HCT116 (cell line): ENCODE measurements around the gene CNKSR3. TPM values are rescaled to one million over a fixed set of nuclear protein-coding genes. Genes with fewer than 3 reads are reported as not detected.

Experiments
- ATAC-seq: fragments of 200-7000 bp; cut with Tn5 transposase; 2 replicates; pipeline ENCODE4 v1.9.1; 2020; ENCODE audit warnings: mild to moderate bottlenecking, moderate library complexity
- BruUV-seq: library from RNA; stranded (reverse); fragments of 400-500 nt; replicated peaks from 2 replicates; lab custom pipeline; 2021; lab: Mats Ljungman, UMichigan
- CTCF ChIA-PET: fragments of 300-600 bp; sonication (Branson Sonifier 250); formaldehyde crosslinking; loops from one replicate; lab custom pipeline; 2021; ENCODE audit warnings: antibody characterized with exemption; lab: Charles Lee
- POLR2A ChIA-PET: fragments of 300-600, 350-600 bp; sonication (Branson Sonifier 250); formaldehyde crosslinking; loops from one replicate; lab custom pipeline; 2021; ENCODE audit warnings: antibody characterized with exemption; lab: Charles Lee
- RAD21 ChIA-PET, 2 experiments: fragments of 300-600 bp; sonication (Branson Sonifier 250); formaldehyde crosslinking; loops; one replicate each; lab custom pipeline; 2023; ENCODE audit warnings: low total read pairs in 2 of 2; ENCODE audit not compliant: uncharacterized antibody in 2 of 2, unreplicated experiment in 2 of 2, low non-redundant PET in 1 of 2; lab: Charles Lee
- DNase-seq: peaks from one replicate; pipeline ENCODE4 v3.0.0-alpha.2; 2010; ENCODE audit warnings: low read depth, low spot score
- H2AFZ ChIP-seq: fragments of 200-600 bp; shearing (Covaris generic), sonication (generic); 2 replicates; pipeline ENCODE4 v1.6.1; 2017; ENCODE audit warnings: low read depth, mixed run types, mixed read lengths, antibody characterized with exemption, low read length; ENCODE audit not compliant: poor library complexity, severe bottlenecking
- H3K27ac ChIP-seq: 2 replicates; pipeline ENCODE4 v1.5.1; 2012; ENCODE audit warnings: low read depth, low read length
- H3K27me3 ChIP-seq: fragments of 200-600 bp; sonication (generic); 2 replicates; pipeline ENCODE4 v1.6.1; 2016; ENCODE audit warnings: mixed run types, low read length, mixed read lengths; ENCODE audit not compliant: insufficient read depth
- H3K36me3 ChIP-seq, 2 experiments: fragments of 200-500 bp in 1 of 2; fragments of 200-600 bp in 1 of 2; sonication (Bioruptor generic) in 1 of 2; sonication (generic) in 1 of 2; 2 replicates each; pipeline versions ENCODE4 v1.5.1 to v1.6.1; 2014 to 2016; ENCODE audit warnings: low read length in 2 of 2, inconsistent platforms in 1 of 2, mixed read lengths in 1 of 2, mixed run types in 1 of 2; ENCODE audit not compliant: insufficient read depth in 2 of 2, control insufficient read depth in 1 of 2
- H3K4me1 ChIP-seq, 2 experiments: fragments of 200-600 bp in 1 of 2; sonication (generic) in 1 of 2; 2 replicates each; pipeline versions ENCODE4 v1.5.1 to v1.6.1; 2012 to 2017; ENCODE audit warnings: low read length in 2 of 2, inconsistent platforms in 1 of 2, mild to moderate bottlenecking in 1 of 2, mixed read lengths in 1 of 2, mixed run types in 1 of 2, moderate library complexity in 1 of 2; ENCODE audit not compliant: insufficient read depth in 2 of 2, control insufficient read depth in 1 of 2
- H3K4me2 ChIP-seq: fragments of 200-600 bp; sonication (generic); 2 replicates; pipeline ENCODE4 v1.6.1; 2017; ENCODE audit warnings: mixed run types, low read length, mixed read lengths
- H3K4me3 ChIP-seq, 2 experiments: fragments of 200-600 bp in 1 of 2; sonication (generic) in 1 of 2; replicated peaks in 1 of 2; 2 replicates each; pipeline ENCODE4 v1.5.1; 2011 to 2016; ENCODE audit warnings: low read length in 2 of 2, control low read depth in 1 of 2, low read depth in 1 of 2, mild to moderate bottlenecking in 1 of 2, mixed read lengths in 1 of 2, mixed run types in 1 of 2
- H3K79me2 ChIP-seq: fragments of 200-600 bp; sonication (generic); 2 replicates; pipeline ENCODE4 v1.6.1; 2017; ENCODE audit warnings: mild to moderate bottlenecking, mixed run types, low read length, moderate library complexity, mixed read lengths; ENCODE audit not compliant: insufficient read depth
- H3K9ac ChIP-seq: fragments of 200-600 bp; sonication (generic); 2 replicates; pipeline ENCODE4 v1.6.1; 2016; ENCODE audit warnings: low read length, mixed read lengths
- H3K9me2 ChIP-seq: fragments of 200-600 bp; sonication (generic), shearing (Covaris generic); 2 replicates; pipeline ENCODE4 v1.6.1; 2017; ENCODE audit warnings: mixed run types, mild to moderate bottlenecking, moderate library complexity; ENCODE audit not compliant: insufficient read depth
- H3K9me3 ChIP-seq, 2 experiments: fragments of 200-500 bp in 1 of 2; fragments of 200-600 bp in 1 of 2; sonication (Bioruptor generic) in 1 of 2; sonication (generic) in 1 of 2; 2 replicates each; pipeline ENCODE4 v1.6.1; 2014 to 2017; ENCODE audit warnings: low read length in 2 of 2, mixed read lengths in 2 of 2, inconsistent platforms in 1 of 2, low read depth in 1 of 2, mild to moderate bottlenecking in 1 of 2, mixed run types in 1 of 2, moderate library complexity in 1 of 2; ENCODE audit not compliant: control insufficient read depth in 1 of 2, insufficient read depth in 1 of 2
- H4K20me1 ChIP-seq: fragments of 200-600 bp; sonication (generic), shearing (Covaris generic); 2 replicates; pipeline ENCODE4 v1.6.1; 2017; ENCODE audit warnings: mixed run types, mild to moderate bottlenecking, moderate library complexity; ENCODE audit not compliant: insufficient read depth
- CBX3 ChIP-seq: IDR thresholded peaks from 2 replicates; pipeline ENCODE4 v1.6.1; 2012; ENCODE audit warnings: low read depth
- EGR1 ChIP-seq: IDR thresholded peaks from 2 replicates; pipeline ENCODE4 v1.6.1; 2012; ENCODE audit warnings: low read depth
- EZH2 ChIP-seq: fragments of 200-600 bp; sonication (generic); IDR thresholded peaks from 2 replicates; pipeline ENCODE4 v1.6.1; 2017; ENCODE audit warnings: antibody characterized with exemption, mixed run types
- FOSL1 ChIP-seq: IDR thresholded peaks from 2 replicates; pipeline ENCODE4 v1.6.1; 2012; ENCODE audit warnings: low read depth
- JUND ChIP-seq: IDR thresholded peaks from 2 replicates; pipeline ENCODE4 v1.6.1; 2012
- SIN3A ChIP-seq: IDR thresholded peaks from 2 replicates; pipeline ENCODE4 v1.6.1; 2012; ENCODE audit warnings: low read depth
- SP1 ChIP-seq: IDR thresholded peaks from 2 replicates; pipeline ENCODE4 v1.6.1; 2012; ENCODE audit warnings: low read depth
- YY1 ChIP-seq: IDR thresholded peaks from 2 replicates; pipeline ENCODE4 v1.6.1; 2011; ENCODE audit warnings: low read length, low read depth, moderate library complexity, mild to moderate bottlenecking; ENCODE audit not compliant: insufficient replicate concordance; ENCODE audit errors: extremely low read depth
- intact Hi-C: fragments of 100-400 bp; cut with micrococcal nuclease; formaldehyde crosslinking; loops from 2 replicates; pipeline ENCODE4 v1.10.0; 2022
- total RNA-seq: library from RNA; stranded (reverse); gene quantifications from one replicate; pipeline ENCODE4 v1.2.1, GENCODE V29; 2021; ENCODE audit not compliant: unreplicated experiment
- TF ChIP-seq, protein P1 (sequence below), 3 experiments: fragments of 200-600 bp in 1 of 3; sonication (generic) in 1 of 3; IDR thresholded peaks in 2 of 3; conservative IDR thresholded peaks in 1 of 3; 2 replicates each; pipeline ENCODE4 v1.5.1; 2012 to 2017; ENCODE audit warnings: low read depth in 2 of 3, low read length in 2 of 3, antibody characterized with exemption in 1 of 3, borderline replicate concordance in 1 of 3, control low read depth in 1 of 3, mild to moderate bottlenecking in 1 of 3, mixed read lengths in 1 of 3, mixed run types in 1 of 3, moderate library complexity in 1 of 3; ENCODE audit not compliant: insufficient read depth in 1 of 3

Gene CNKSR3
- total RNA-seq, 1 experiment from 2014 or later = 15.4 TPM

DNA sequence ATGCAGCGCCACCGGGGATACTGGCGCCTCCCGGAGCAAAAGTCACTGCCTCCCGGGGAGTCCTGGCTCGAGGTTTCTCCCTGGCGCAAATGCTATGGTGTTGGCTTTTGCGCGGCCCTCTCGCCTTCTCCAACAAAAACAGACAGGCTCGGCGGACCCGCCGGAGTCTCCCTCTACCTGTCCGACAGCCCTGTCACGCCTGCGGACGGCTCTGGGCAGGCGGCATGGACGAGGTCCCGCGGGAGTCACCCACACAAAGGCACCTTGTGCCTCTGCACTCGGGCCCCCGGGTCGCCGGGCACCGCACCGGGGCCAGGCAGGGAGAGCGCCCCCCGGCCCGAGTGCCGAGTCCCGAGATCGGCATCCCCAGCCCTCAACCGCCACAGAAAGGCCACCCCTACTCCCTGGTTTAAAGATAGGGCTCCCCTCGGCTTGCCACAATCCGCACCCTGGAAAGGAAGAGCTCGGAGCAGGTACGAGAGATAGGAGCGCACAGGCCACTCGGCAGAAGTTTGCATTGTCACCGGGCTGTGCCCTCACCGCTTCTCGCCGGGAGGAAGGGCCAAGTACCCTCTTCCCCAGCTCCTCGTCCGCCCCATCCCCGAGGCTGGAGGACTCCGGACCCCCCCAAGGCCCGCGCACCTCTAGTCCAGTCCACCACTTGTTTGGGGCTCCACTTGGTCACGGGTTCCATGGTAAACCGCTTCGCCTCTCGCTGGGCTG is 903 bp downstream of the CNKSR3 start:
- RAD21 ChIA-PET = interaction anchor here in 1 of 2 experiments (0.6 kb wide), 1 partner anchor 39 kb away, joined by 3 read pairs; no protein-coding TSS in a partner anchor
- H3K4me1 ChIP-seq = peaks cover 13 to 24% of the 10 kb centered on the region in 2 experiments
- H3K4me2 ChIP-seq = peak overlapping the region; percentile 88
- no peaks in the 10 kb centered on the region for H3K36me3 ChIP-seq
- no TSS peak for BruUV-seq
- H2AFZ ChIP-seq = peak overlapping the region; percentile 52
- H4K20me1 ChIP-seq = no peaks in the 10 kb centered on the region; the same call in 1 of the 2 replicates
- DNase-seq = no peak
- H3K9me3 ChIP-seq = no peaks in the 10 kb centered on the region
- TF ChIP-seq, protein P1, sequence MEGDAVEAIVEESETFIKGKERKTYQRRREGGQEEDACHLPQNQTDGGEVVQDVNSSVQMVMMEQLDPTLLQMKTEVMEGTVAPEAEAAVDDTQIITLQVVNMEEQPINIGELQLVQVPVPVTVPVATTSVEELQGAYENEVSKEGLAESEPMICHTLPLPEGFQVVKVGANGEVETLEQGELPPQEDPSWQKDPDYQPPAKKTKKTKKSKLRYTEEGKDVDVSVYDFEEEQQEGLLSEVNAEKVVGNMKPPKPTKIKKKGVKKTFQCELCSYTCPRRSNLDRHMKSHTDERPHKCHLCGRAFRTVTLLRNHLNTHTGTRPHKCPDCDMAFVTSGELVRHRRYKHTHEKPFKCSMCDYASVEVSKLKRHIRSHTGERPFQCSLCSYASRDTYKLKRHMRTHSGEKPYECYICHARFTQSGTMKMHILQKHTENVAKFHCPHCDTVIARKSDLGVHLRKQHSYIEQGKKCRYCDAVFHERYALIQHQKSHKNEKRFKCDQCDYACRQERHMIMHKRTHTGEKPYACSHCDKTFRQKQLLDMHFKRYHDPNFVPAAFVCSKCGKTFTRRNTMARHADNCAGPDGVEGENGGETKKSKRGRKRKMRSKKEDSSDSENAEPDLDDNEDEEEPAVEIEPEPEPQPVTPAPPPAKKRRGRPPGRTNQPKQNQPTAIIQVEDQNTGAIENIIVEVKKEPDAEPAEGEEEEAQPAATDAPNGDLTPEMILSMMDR (IDR thresholded peaks at IDR 0.05 in 2 of 3, conservative IDR thresholded peaks at IDR 0.05 in 1 of 3; ENCODE audit: borderline replicate concordance in 1 of 3, insufficient read depth in 1 of 3, low read depth in 2 of 3, low read length in 2 of 3) = no peak
- no peak for TF ChIP-seq CBX3
- TF ChIP-seq SIN3A = no peak
- no peak for TF ChIP-seq EZH2
- no peak for TF ChIP-seq SP1
- TF ChIP-seq YY1 = no peak
- TF ChIP-seq EGR1 = no peak
- no peak for TF ChIP-seq FOSL1
- TF ChIP-seq JUND = no peak
- intact Hi-C loops = loop anchor here (5.0 to 10.0 kb wide), 2 partner anchors 108 to 355 kb away; no protein-coding TSS in a partner anchor
- H3K79me2 ChIP-seq = peaks cover 32% of the 10 kb centered on the region
- H3K27ac ChIP-seq = peak overlapping the region; percentile 90
- peak overlapping the region; percentile 82 for H3K9ac ChIP-seq
- POLR2A ChIA-PET = interaction anchor here (1.4 kb wide), 1 partner anchor 9 kb away, joined by 3 read pairs; no protein-coding TSS in a partner anchor
- no peaks in the 10 kb centered on the region for H3K9me2 ChIP-seq
- H3K27me3 ChIP-seq = no peaks in the 10 kb centered on the region
- peak overlapping the region; percentile 78 to 82 for H3K4me3 ChIP-seq
- peak; percentile 21 for ATAC-seq
- CTCF ChIA-PET = interaction anchor here (1.1 to 4.0 kb wide), 2 partner anchors 9 to 11 kb away, joined by 3 to 21 read pairs; no protein-coding TSS in a partner anchor
